Activated CD8-positive, alpha-beta memory T cell treated with anti-CD3 and anti-CD28 coated beads for 1 hour (primary cell): ENCODE results near the gene GATAD1.
"Not testable (repeated sequence)": the region's sequence is repeated elsewhere in the genome, so short reads cannot be mapped to it uniquely, and the experiment has no call there.

ENCODE experiments used
- DNase-seq, 2 donors: peaks; one replicate each; pipeline ENCODE4 v3.0.0-alpha.2; 2020; ENCODE audit warnings: low read depth in 1 of 2; ENCODE audit errors: extremely low read depth in 1 of 2

The GATAD1 gene

GRCh38 chr7:92479146-92479545 lies 31.9 kb downstream of the GATAD1 start:
- not testable (repeated sequence) for DNase-seq

- DNase-seq = not testable (repeated sequence)
These were observed 36.3 kb downstream of the GATAD1 start for GRCh38 chr7:92483624-92484023.

DNA sequence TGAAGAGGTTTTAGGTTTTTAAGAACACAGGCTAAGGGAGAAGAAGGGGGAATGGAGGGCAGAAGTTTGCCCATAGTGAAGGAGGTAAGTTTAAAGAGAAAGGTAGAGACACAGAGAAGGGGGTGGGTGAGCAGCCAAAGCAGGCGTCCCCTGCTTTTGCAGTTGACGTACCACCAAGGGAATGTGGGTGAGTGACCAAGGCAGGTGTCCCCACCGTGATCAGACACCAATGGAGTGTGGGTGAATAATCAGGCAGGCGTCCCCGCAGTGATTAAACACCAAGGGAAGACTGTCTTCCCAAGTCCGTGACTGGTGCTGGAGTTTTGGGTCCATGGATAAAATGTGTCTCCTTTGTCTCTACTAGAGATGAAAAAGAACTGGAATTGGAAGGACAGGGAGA lies 36.9 kb downstream of the GATAD1 start:
- not testable (repeated sequence) for DNase-seq

DNA sequence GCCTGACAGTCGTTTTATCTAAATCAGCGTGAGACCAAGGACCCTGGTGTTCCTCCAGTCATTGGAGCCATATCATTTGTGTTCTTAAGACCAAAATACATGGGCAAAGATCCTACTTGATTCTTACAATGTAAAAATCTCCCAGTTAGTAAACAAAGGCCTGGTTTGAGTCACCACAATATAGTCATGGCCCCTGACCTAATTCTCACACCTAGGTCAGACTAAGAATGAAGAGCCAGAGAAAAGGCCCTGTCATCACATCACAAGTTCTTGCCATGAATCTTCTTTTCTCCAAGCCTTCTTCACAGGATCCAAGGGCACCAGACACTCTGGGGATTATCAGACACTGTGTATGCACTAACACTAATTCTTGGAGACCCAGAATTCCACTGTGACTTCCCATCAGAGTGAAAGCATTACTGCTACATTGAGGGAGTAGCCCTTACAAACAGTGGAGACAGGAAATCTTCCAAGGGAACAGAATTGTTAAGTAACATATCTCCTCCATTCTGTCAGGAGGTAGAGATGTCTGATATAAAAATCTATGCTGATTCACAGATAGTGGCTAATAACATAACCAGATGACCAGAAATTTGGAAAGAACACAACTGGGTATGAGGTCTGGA lies 38.1 kb downstream of the GATAD1 start:
- DNase-seq = no peak

- no peak for DNase-seq
These were observed 38.7 kb downstream of the GATAD1 start for GRCh38 chr7:92485974-92486373.

DNA sequence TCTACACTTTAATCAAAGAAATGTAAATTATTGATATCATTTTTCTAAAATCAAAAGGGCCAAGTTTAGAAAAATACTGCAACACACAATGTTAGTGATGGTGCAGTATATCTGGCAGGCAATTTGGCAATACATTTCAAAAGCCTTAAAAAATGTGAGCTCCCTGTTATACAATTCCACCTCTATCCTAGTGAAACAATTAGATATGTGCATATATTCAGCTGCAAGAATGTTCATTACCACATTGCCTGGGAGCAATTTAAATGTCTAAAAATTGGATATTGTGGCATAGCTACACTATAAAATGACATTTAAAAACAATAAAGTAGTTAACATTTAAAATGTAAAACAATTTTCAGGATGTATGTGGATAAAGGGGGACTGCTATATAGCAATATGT lies 40.5 kb downstream of the GATAD1 start:
- DNase-seq = no peak

DNA sequence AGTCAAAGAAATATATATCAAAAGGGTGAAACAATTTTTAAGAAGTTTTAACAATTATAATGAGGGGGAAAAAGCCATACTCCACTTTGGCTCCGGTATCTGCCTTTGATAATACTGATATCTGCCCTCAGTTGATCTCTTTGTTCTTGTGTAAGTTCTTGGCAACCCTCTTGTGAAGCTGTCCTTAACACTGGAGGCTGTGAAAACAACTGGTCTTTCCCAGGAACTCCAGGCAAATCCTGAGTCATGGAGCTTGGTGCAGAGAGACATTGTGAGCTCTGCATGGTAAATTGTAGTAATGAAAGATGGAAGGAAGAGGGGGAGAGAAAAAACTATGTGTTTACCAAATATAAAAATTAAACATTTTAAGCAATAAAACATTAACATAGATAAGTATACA lies 42.4 kb downstream of the GATAD1 start:
- DNase-seq = no peak

DNA sequence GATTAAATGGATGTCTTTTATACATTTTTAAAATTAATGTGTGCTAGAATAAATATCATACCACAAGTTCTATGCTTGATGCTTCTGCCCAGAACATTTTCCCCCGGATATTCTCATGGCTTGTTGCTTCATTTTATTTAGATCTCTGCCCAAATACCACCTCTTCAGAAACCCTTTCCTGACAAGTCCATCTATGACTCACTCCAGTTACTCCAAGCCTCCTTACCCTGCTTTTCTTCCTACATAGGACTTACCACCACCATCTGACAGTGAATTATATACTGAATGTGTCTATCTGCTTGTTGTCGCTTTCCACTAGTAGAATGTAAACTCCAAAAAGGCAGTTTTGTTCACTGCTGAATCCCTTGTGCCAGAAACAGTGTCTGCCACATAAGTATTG lies 49.6 kb downstream of the GATAD1 start:
- DNase-seq = no peak

- no peak for DNase-seq
These were observed 51.3 kb downstream of the GATAD1 start for GRCh38 chr7:92498557-92498956.

- DNase-seq = no peak
These were observed 56.5 kb downstream of the GATAD1 start for GRCh38 chr7:92503767-92504166.

- no peak for DNase-seq
These were observed 57.3 kb downstream of the GATAD1 start for GRCh38 chr7:92504563-92504962.

DNA sequence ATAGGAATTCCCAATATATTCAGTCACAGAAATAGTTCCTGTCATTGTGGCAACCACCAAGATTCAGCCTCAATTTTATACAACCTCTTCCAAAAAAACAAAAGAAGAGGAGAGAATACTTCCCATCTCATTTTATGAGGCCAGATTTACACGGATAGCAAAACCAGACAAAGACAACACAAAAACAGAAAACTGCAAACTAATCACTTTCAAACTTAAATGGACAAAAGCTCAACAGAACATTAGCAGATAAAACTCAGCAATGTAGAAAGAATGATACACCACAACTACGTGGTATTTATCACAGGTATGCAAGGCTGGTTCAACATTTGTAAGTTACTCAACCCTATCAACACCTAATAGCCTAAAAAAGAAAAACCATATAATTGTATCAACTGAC lies 59.1 kb downstream of the GATAD1 start:
- DNase-seq = no peak

DNA sequence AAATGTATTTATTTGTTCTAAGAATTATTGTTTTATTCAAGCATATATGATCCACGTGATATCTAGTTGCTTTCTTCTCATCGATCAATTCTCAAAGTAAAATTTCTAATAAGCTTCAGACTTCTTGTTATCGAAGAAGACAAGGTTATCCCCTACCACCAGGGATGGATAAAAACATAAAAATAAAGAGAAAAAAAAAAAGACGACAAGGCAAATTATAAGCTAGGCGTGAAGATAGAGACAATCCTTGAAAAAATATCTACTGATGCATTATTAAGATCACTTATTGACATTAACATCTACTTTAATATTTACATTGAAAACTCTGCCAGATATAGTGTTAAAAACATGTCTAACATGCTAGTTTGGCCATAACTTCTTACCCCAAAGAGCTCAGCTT lies 61.7 kb downstream of the GATAD1 start:
- no peak for DNase-seq
